GM12878 (cell line): ENCODE results near the gene STK33. TPM values are rescaled to one million over a fixed set of nuclear protein-coding genes. Genes with fewer than 3 reads are reported as not detected.
A peak's percentile ranks its signal among the peaks of the same experiment; 100 is the strongest.

ENCODE experiments used
- ATAC-seq: fragments of 200-7000 bp; cut with Tn5 transposase; 3 replicates; pipeline ENCODE4 v1.9.1; 2020; ENCODE audit warnings: mild to moderate bottlenecking, moderate library complexity
- BruUV-seq: library from RNA; stranded (reverse); fragments of 400-500 nt; replicated peaks from 2 replicates; lab custom pipeline; 2021; lab: Mats Ljungman, UMichigan
- CTCF ChIA-PET: fragments of 300-600 bp; sonication (Branson Sonifier 250); formaldehyde crosslinking; extraction: SDS; loops from one replicate; lab custom pipeline; 2021; ENCODE audit warnings: inconsistent platforms; lab: Yijun Ruan, JAX
- POLR2A ChIA-PET: fragments of 350-600 bp; formaldehyde crosslinking; extraction: SDS; loops from one replicate; lab custom pipeline; 2021; ENCODE audit warnings: inconsistent platforms; lab: Charles Lee
- RAD21 ChIA-PET: fragments of 300-600 bp; sonication (Branson Sonifier 250); formaldehyde crosslinking; loops from one replicate; lab custom pipeline; 2023; ENCODE audit warnings: antibody characterized with exemption; ENCODE audit not compliant: unreplicated experiment; lab: Charles Lee
- SMC1A ChIA-PET: fragments of 300-600 bp; sonication (Branson Sonifier 250); formaldehyde crosslinking; loops from one replicate; lab custom pipeline; 2023; ENCODE audit not compliant: unreplicated experiment, uncharacterized antibody; lab: Charles Lee
- DNase-seq: peaks from one replicate; pipeline ENCODE4 v3.0.0-alpha.2; 2011; ENCODE audit warnings: low read depth, low spot score
- FAIRE-seq: peaks from 3 replicates; lab custom pipeline; 2011; peaks lifted over from hg19 to GRCh38; lab: Jason Lieb, UNC
- H2AFZ ChIP-seq: 2 replicates; pipeline ENCODE4 v1.6.0; 2011; ENCODE audit warnings: low read depth, low read length, control low read depth; ENCODE audit not compliant: control insufficient read depth
- H3K27ac ChIP-seq: 2 replicates; pipeline ENCODE4 v1.5.1; 2011; ENCODE audit warnings: control low read depth; ENCODE audit not compliant: control insufficient read depth, insufficient read depth
- H3K27me3 ChIP-seq, 2 experiments: replicated peaks in 1 of 2; 2 replicates each; pipeline versions ENCODE4 v1.6.0 to v1.6.1; 2011; ENCODE audit warnings: low read length in 1 of 2; ENCODE audit not compliant: control insufficient read depth in 2 of 2, insufficient read depth in 2 of 2
- H3K36me3 ChIP-seq, 2 experiments: 2 replicates each; pipeline ENCODE4 v1.5.1; 2011; ENCODE audit warnings: low read length in 1 of 2; ENCODE audit not compliant: control insufficient read depth in 2 of 2, insufficient read depth in 2 of 2
- H3K4me1 ChIP-seq: 2 replicates; pipeline ENCODE4 v1.6.1; 2011; ENCODE audit warnings: mild to moderate bottlenecking, low read length, moderate library complexity, mixed read lengths; ENCODE audit not compliant: control insufficient read depth, insufficient read depth
- H3K4me2 ChIP-seq: 2 replicates; pipeline ENCODE4 v1.6.0; 2011; ENCODE audit warnings: control low read depth; ENCODE audit not compliant: control insufficient read depth, insufficient read depth
- H3K4me3 ChIP-seq: fragments of 200-600 bp; sonication (generic); 2 replicates; pipeline ENCODE4 v1.5.1; 2016
- H3K79me2 ChIP-seq: 2 replicates; pipeline ENCODE4 v1.6.0; 2011; ENCODE audit warnings: low read length; ENCODE audit not compliant: control insufficient read depth, insufficient read depth
- H3K9ac ChIP-seq: 2 replicates; pipeline ENCODE4 v1.8.0; 2011; ENCODE audit warnings: low read length, control low read depth, mixed read lengths; ENCODE audit not compliant: control insufficient read depth, insufficient read depth
- H3K9me3 ChIP-seq: replicated peaks from 3 replicates; pipeline ENCODE4 v1.5.1; 2011; ENCODE audit warnings: mild to moderate bottlenecking, low read length; ENCODE audit not compliant: control insufficient read depth, insufficient read depth
- H4K20me1 ChIP-seq: 2 replicates; pipeline ENCODE4 v1.6.0; 2011; ENCODE audit not compliant: control insufficient read depth, insufficient read depth
- CHD4 ChIP-seq: fragments of 200-600 bp; sonication (generic); IDR thresholded peaks from 2 replicates; pipeline ENCODE4 v1.6.1; 2016; ENCODE audit warnings: mild to moderate bottlenecking
- CUX1 ChIP-seq: IDR thresholded peaks from 2 replicates; pipeline ENCODE4 v1.6.1; 2012; ENCODE audit warnings: improper control_type of control experiment, low read depth, low read length; ENCODE audit not compliant: insufficient replicate concordance
- ELK1 ChIP-seq: IDR thresholded peaks from 2 replicates; pipeline ENCODE4 v1.6.1; 2012; ENCODE audit warnings: low read depth, low read length, improper control_type of control experiment
- EP300 ChIP-seq, 2 experiments: fragments of 150-350 bp in 1 of 2; IDR thresholded peaks; 2 replicates each; pipeline ENCODE4 v1.6.1; 2011 to 2012; ENCODE audit warnings: low read depth in 2 of 2, low read length in 2 of 2, borderline replicate concordance in 1 of 2, improper control_type of control experiment in 1 of 2, inconsistent platforms in 1 of 2; ENCODE audit not compliant: control insufficient read depth in 1 of 2
- HDGF ChIP-seq: fragments of 450-650 bp; IDR thresholded peaks from 2 replicates; pipeline ENCODE4 v1.6.1; 2016; ENCODE audit warnings: antibody characterized with exemption
- IRF4 ChIP-seq: IDR thresholded peaks from 2 replicates; pipeline ENCODE4 v1.6.1; 2011; ENCODE audit warnings: low read depth, low read length
- KAT2A ChIP-seq: conservative IDR thresholded peaks from 2 replicates; pipeline ENCODE4 v1.6.1; 2011; ENCODE audit warnings: low read depth, low read length; ENCODE audit not compliant: control insufficient read depth
- MTA3 ChIP-seq: IDR thresholded peaks from 2 replicates; pipeline ENCODE4 v1.6.1; 2012; ENCODE audit warnings: low read length, inconsistent platforms, borderline replicate concordance
- NR2C2 ChIP-seq: IDR thresholded peaks from 2 replicates; pipeline ENCODE4 v1.6.1; 2011; ENCODE audit warnings: borderline replicate concordance, low read depth; ENCODE audit not compliant: control insufficient read depth, insufficient read length
- NR2F1 ChIP-seq: fragments of 450-650 bp; conservative IDR thresholded peaks from 2 replicates; pipeline ENCODE4 v1.6.1; 2017; ENCODE audit warnings: mild to moderate bottlenecking
- POLR2A ChIP-seq: IDR thresholded peaks from 2 replicates; pipeline ENCODE4 v1.6.1; 2011; ENCODE audit warnings: low read depth, mild to moderate bottlenecking, low read length
- POU2F2 ChIP-seq: IDR thresholded peaks from 3 replicates; pipeline ENCODE4 v1.6.1; 2011; ENCODE audit warnings: low read depth, mild to moderate bottlenecking, low read length, borderline replicate concordance
- RB1 ChIP-seq: fragments of 450-650 bp; formaldehyde crosslinking; IDR thresholded peaks from 2 replicates; pipeline ENCODE4 v1.6.1; 2017; ENCODE audit warnings: mild to moderate bottlenecking, borderline replicate concordance
- RELA ChIP-seq: fragments of 450-650 bp; IDR thresholded peaks from 2 replicates; pipeline ENCODE4 v1.8.0; 2014; ENCODE audit warnings: borderline replicate concordance; ENCODE audit not compliant: partially characterized antibody
- RELB ChIP-seq: fragments of 450-650 bp; IDR thresholded peaks from 2 replicates; pipeline ENCODE4 v1.6.1; 2017; ENCODE audit warnings: low read depth, mild to moderate bottlenecking, moderate library complexity
- STAT1 ChIP-seq: fragments of 450-650 bp; conservative IDR thresholded peaks from 2 replicates; pipeline ENCODE4 v1.6.1; 2014; ENCODE audit warnings: antibody characterized with exemption, mild to moderate bottlenecking
- ZSCAN29 ChIP-seq: fragments of 450-650 bp; IDR thresholded peaks from 2 replicates; pipeline ENCODE4 v1.6.1; 2017; ENCODE audit warnings: mild to moderate bottlenecking, moderate library complexity
- WGBS: methylation state at CpG from one replicate; pipeline ENCODE4 v1.1.6; 2016; ENCODE audit warnings: low lambda C conversion rate; ENCODE audit not compliant: insufficient replicate concordance, insufficient coverage; ENCODE audit errors: missing lambda C conversion rate; 5-methylcytosine and 5-hydroxymethylcytosine counted together
- in situ Hi-C: fragments of 300-500 bp; cut with MboI; formaldehyde crosslinking; loops from 9 replicates; pipeline ENCODE4 v1.14.3; 2018; ENCODE audit warnings: mixed read lengths
- intact Hi-C: fragments of 100-400 bp; cut with micrococcal nuclease; formaldehyde crosslinking; loops from one replicate; pipeline ENCODE4 v1.14.2; 2022; ENCODE audit not compliant: unreplicated experiment
- polyA plus RNA-seq, 11 experiments: library from polyadenylated mRNA; depleted of rRNA in 4 of 11; unstranded in 6 of 11; stranded (reverse) in 5 of 11; fragments of >200 nt; fragmentation: Nextera tagmentation in 4 of 11; fragmentation: Illumina TruSeq in 1 of 11; extraction: Ambion mirVana in 4 of 11; extraction: Trizol in 1 of 11; gene quantifications; 1 replicate in 1 of 11; 2 replicates in 10 of 11; pipeline versions ENCODE4 v1.2.1 to v1.2.3, GENCODE V29; 2011 to 2016; ENCODE audit warnings: inconsistent platforms in 2 of 11, missing spikeins in 2 of 11, low read depth in 1 of 11
- total RNA-seq, 4 experiments: library from RNA; depleted of rRNA in 3 of 4; stranded (reverse); fragments of >200 nt in 3 of 4; fragmentation: Illumina TruSeq in 1 of 4; extraction: Trizol in 1 of 4; gene quantifications; 2 replicates each; pipeline versions ENCODE4 v1.2.1 to v1.2.3, GENCODE V29; 2013 to 2021

The STK33 gene
- total and polyA plus RNA-seq, 10 of the 15 experiments (the other 5 are each of a cell fraction or from before 2014, with no cell fraction given): 5.2 to 27.3 (median 18.3) TPM

GRCh38 chr11:8531982-8532381 lies 62.0 kb downstream of the STK33 start:
- BruUV-seq: no TSS peak
- DNase-seq (no peak), FAIRE-seq (no peak), ATAC-seq (peak; percentile 57)
- 60% methylated on average over 2 of the region's 2 CpGs for WGBS
- Histone ChIP-seq H4K20me1 (no peaks in the 10 kb centered on the region), H3K27me3 (no peaks in the 10 kb centered on the region), H3K36me3 (no peaks in the 10 kb centered on the region), H3K9me3 (no peaks in the 10 kb centered on the region), H3K4me3 (no peak overlapping the region), H3K79me2 (no peaks in the 10 kb centered on the region; the same call in 1 of the 2 replicates), H3K9ac (no peak overlapping the region), H3K27ac (peak overlapping the region; percentile 54), H2AFZ (peak overlapping the region; percentile 36; the same call in 1 of the 2 replicates), H3K4me2 (peak overlapping the region; percentile 83), H3K4me1 (peaks cover 20% of the 10 kb centered on the region)
- in situ Hi-C loops: no loop called here
- POLR2A ChIA-PET: interaction anchor here (0.6 to 1.0 kb wide), 3 partner anchors 52 to 1016 kb away, joined by 3 to 5 read pairs (median 4); no protein-coding TSS in a partner anchor
- RAD21 ChIA-PET: interaction anchor here (0.7 to 3.9 kb wide), 8 partner anchors 33 to 330 kb away, joined by 3 to 47 read pairs (median 4); no protein-coding TSS in a partner anchor
- SMC1A ChIA-PET: interaction anchor here (0.7 to 3.8 kb wide), 13 partner anchors 13 to 268 kb away, joined by 3 to 46 read pairs (median 3); partner anchors contain the start of genes LMO1 and STK33
- CTCF ChIA-PET: interaction anchor here (1.1 to 3.9 kb wide), 6 partner anchors 20 to 331 kb away, joined by 3 to 68 read pairs (median 4); no protein-coding TSS in a partner anchor
- intact Hi-C loops: loop anchor here (5.0 to 10.0 kb wide), 2 partner anchors 55 to 153 kb away; partner anchors contain the start of genes RPL27A and TRIM66
- TF ChIP-seq POLR2A (no peak), IRF4 (no peak), NR2F1 (no peak), MTA3 (no peak), ZSCAN29 (no peak), CUX1 (no peak), RELB (peak; percentile 98), ELK1 (no peak), EP300 (IDR thresholded peaks at IDR 0.05; ENCODE audit: borderline replicate concordance in 1 of 2, control insufficient read depth in 1 of 2, low read depth in 2 of 2, low read length in 2 of 2) (peak; percentile 40 to 47; a peak in 3 of 4 replicates), KAT2A (no peak), POU2F2 (0 out of 3 replicates have a peak, but pooled peaks have one; percentile 47), STAT1 (no peak), RELA (peak; percentile 92), CHD4 (no peak), NR2C2 (no peak), RB1 (no peak), HDGF (no peak)
